ENCODE measurements around the gene MYL11. TPM values are rescaled to one million over a fixed set of nuclear protein-coding genes. Genes with fewer than 3 reads are reported as not detected.

Gene MYL11
- total RNA-seq, 1 donor from 2014 or later: not detected

- no peak for DNase-seq
- Histone ChIP-seq H3K27ac (replicated peaks) (peak overlapping the region; percentile 93), H3K4me3 (no peak overlapping the region), H3K36me3 (no peaks in the 10 kb centered on the region), H3K9me3 (replicated peaks) (no peaks in the 10 kb centered on the region), H3K27me3 (ENCODE audit: low read depth) (no peaks in the 10 kb centered on the region), H3K4me1 (peaks cover 47% of the 10 kb centered on the region)
- no peak for TF ChIP-seq CTCF (IDR thresholded peaks at IDR 0.05; ENCODE audit: borderline replicate concordance)
- intact Hi-C loops (cut with micrococcal nuclease): no loop called here
These were observed 2.4 kb upstream of the MYL11 start for GRCh38 chr16:30372038-30372712.

- no peak for TF ChIP-seq CTCF (IDR thresholded peaks at IDR 0.05; ENCODE audit: borderline replicate concordance)
- H3K4me3 ChIP-seq: no peak overlapping the region
- H3K36me3 ChIP-seq: no peaks in the 10 kb centered on the region
- H3K27me3 ChIP-seq (ENCODE audit: low read depth): no peaks in the 10 kb centered on the region
- intact Hi-C loops (cut with micrococcal nuclease): no loop called here
- DNase-seq: no peak
- H3K4me1 ChIP-seq: peaks cover 45% of the 10 kb centered on the region
- H3K9me3 ChIP-seq (replicated peaks): no peaks in the 10 kb centered on the region
- no peak overlapping the region for H3K27ac ChIP-seq (replicated peaks)
These were observed 1.9 kb upstream of the MYL11 start for GRCh38 chr16:30372725-30373124.

- no peak for TF ChIP-seq CTCF (IDR thresholded peaks at IDR 0.05; ENCODE audit: borderline replicate concordance)
- Histone ChIP-seq H3K27ac (replicated peaks) (no peak overlapping the region), H3K4me1 (peaks cover 34% of the 10 kb centered on the region), H3K4me3 (no peak overlapping the region), H3K27me3 (ENCODE audit: low read depth) (no peaks in the 10 kb centered on the region), H3K36me3 (no peaks in the 10 kb centered on the region), H3K9me3 (replicated peaks) (no peaks in the 10 kb centered on the region)
- DNase-seq: no peak
- intact Hi-C loops (cut with micrococcal nuclease): no loop called here
These were observed 1.3 kb downstream of the MYL11 start for GRCh38 chr16:30375864-30376263.

GRCh38 chr16:30376461-30376902, 1.9 kb downstream of the MYL11 start:
- no peaks in the 10 kb centered on the region for H3K9me3 ChIP-seq (replicated peaks)
- no peak overlapping the region for H3K4me3 ChIP-seq
- H3K27ac ChIP-seq (replicated peaks): peak overlapping the region; percentile 100
- TF ChIP-seq CTCF (IDR thresholded peaks at IDR 0.05; ENCODE audit: borderline replicate concordance): no peak
- H3K36me3 ChIP-seq: no peaks in the 10 kb centered on the region
- H3K4me1 ChIP-seq: peaks cover 29% of the 10 kb centered on the region
- DNase-seq: no peak
- no peaks in the 10 kb centered on the region for H3K27me3 ChIP-seq (ENCODE audit: low read depth)
- intact Hi-C loops (cut with micrococcal nuclease): no loop called here

GRCh38 chr16:30377050-30377811, 2.6 kb downstream of the MYL11 start:
- intact Hi-C loops (cut with micrococcal nuclease): no loop called here
- peak overlapping the region; percentile 100 for H3K27ac ChIP-seq (replicated peaks)
- H3K9me3 ChIP-seq (replicated peaks): no peaks in the 10 kb centered on the region
- H3K4me3 ChIP-seq: peak overlapping the region; percentile 77
- TF ChIP-seq CTCF (IDR thresholded peaks at IDR 0.05; ENCODE audit: borderline replicate concordance): no peak
- no peaks in the 10 kb centered on the region for H3K27me3 ChIP-seq (ENCODE audit: low read depth)
- H3K36me3 ChIP-seq: no peaks in the 10 kb centered on the region
- no peak for DNase-seq
- H3K4me1 ChIP-seq: peaks cover 22% of the 10 kb centered on the region
